HG02798 (cell line): ENCODE results near the gene NTRK3.
"Not testable (repeated sequence)": the region's sequence is repeated elsewhere in the genome, so short reads cannot be mapped to it uniquely, and the experiment has no call there.

Experiments
- ATAC-seq: cut with Tn5 transposase; IDR thresholded peaks from one replicate; pipeline ENCODE4 v1.9.1; 2021; ENCODE audit warnings: mild to moderate bottlenecking; ENCODE audit not compliant: unreplicated experiment, poor library complexity

Gene NTRK3

GRCh38 chr15:87858651-87859050, 397.9 kb downstream of the NTRK3 start:
- no peak for ATAC-seq

- ATAC-seq = no peak
Observed at GRCh38 chr15:87851497-87851896, 405.0 kb downstream of the NTRK3 start.

GRCh38 chr15:87850916-87851315, 405.6 kb downstream of the NTRK3 start:
- ATAC-seq = no peak

- no peak for ATAC-seq
Observed at GRCh38 chr15:87849181-87849580, 407.4 kb downstream of the NTRK3 start.

DNA sequence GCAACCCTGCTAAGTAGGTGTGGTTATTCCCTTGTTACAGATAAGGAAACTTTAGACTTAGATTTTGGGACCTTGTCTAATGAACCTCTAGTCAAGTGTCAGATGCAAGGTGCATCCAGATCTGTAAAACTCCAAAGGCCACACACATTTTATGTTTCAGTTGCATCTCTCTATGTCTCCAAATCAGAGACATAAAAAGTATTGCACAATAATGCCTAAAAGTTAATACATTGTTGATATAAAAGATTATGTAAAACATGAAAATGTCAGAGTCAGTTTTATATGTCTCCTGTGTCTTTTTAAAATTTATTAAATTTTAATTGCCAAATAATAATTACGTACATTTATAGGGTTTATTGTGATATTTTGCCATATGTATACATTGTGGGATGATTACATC, 408.5 kb downstream of the NTRK3 start:
- no peak for ATAC-seq

DNA sequence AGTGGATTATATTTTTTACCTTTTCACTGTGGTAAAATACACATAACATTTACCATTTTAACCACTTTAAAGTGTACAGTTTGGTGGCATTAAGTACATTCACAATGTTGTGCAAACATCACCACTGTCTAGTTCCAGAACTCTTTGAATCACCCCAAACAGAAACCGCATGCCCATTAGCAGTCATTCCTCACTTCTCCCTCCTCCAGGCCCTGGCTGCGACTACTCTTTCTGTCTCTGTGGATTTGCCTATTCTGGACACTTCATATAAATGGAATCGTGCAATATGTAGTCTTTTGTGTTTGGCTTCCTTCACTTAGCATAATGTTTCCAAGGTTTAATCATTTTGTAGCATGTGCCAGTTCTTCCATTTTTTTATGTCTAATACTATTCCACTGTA, 409.8 kb downstream of the NTRK3 start:
- ATAC-seq = no peak

GRCh38 chr15:87843312-87843711, 413.2 kb downstream of the NTRK3 start:
- no peak for ATAC-seq

DNA sequence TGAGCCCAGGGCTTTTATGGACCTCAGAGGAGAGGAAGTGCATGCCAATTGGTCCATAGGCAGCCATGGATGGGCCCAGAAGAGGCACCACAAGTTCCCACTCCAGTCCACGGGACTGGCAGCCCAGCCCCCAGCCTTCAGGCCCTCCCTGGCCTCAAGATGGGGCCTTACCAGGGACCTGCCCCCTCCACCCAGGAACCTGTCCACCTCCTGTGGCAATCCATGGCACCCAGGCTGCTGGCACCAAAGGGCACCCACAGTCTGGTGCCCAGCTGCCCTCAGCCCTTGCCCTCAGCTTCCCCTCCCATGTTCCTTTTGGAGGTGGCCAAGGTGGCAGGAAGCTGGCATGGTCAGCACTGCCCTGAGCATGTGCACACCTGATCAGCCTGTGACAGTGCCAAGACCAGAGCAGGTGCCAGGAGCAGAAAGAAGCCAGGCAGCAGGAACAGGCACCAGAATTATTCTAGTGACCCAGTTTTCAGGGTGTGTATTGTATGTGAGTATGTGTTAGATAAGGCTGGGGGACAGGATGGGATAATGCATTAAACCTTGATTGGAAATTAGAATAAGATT, 415.0 kb downstream of the NTRK3 start:
- no peak for ATAC-seq

DNA sequence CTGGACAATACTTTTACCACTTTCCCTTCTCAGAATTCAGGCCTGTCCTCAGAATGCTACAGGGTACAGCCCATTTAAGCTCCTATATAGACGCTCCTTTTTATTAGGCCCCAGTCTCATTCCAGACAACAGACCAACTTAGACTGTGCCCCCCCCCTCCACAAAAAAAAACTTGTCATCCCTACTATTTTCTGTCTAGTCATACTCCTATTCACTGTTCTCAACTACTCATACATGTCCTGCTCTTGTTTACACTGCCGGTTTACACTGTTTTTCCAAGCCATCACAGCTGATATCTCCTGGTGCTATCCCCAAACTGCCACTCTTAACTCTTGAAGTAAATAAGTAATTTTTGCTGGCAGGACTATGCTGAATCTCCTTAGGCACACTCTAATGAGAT, 420.7 kb downstream of the NTRK3 start:
- not testable (repeated sequence) for ATAC-seq

- ATAC-seq = not testable (repeated sequence)
Observed at GRCh38 chr15:87833333-87833732, 423.2 kb downstream of the NTRK3 start.

DNA sequence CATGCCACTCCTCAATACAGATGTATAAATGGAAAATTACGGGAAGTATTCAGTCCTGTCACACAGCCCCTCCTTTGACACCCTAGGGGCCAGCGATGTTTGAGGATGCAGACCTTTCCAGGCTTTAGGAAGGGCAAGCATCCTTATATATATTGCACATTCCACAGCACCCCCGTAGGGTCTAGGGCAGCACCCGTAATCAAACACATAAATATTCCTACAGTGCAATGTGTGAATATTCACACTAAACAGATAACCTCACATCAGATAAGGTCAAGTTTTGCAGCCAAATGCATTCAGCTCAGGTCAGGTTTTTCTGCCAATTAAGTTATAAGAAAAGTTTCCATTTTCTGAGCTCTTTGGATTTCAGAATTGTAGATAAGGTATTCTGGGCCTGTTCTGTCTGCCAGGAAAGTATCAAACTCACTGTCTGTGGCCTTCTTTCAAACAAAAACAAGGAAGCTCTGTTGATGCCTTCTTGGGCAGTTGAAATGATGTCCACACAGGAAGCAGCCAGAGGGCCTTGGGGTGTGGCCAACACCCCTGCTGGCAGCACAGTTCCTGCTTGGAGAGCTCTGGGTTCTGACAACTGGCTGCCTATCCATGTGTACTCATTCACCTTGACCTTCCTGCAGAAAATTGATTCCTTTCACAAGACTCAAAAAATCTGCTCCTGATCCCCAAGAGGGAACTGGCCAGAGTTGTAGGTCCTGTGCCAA, 427.0 kb downstream of the NTRK3 start:
- no peak for ATAC-seq

- ATAC-seq = no peak
Observed at GRCh38 chr15:87828608-87829007, 427.9 kb downstream of the NTRK3 start.

DNA sequence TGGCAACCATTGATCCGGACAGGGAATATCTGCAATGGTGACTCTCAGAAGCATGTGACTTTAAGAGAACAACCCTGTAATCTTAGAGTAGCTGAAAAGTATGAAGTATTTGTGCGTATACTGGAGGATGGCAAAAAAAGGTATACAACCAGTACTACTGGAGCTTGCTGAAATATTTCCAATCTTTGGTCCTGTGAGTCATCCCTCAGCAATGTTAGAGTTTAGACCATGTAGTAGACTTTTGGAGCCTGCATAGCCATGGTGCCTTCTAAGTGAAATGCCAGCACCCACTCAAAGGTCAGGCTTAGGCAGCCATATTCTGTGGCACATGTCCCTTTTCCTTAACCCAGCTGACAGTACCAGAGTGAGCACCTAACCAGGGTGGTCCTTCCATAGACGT, 429.4 kb downstream of the NTRK3 start:
- ATAC-seq = no peak

DNA sequence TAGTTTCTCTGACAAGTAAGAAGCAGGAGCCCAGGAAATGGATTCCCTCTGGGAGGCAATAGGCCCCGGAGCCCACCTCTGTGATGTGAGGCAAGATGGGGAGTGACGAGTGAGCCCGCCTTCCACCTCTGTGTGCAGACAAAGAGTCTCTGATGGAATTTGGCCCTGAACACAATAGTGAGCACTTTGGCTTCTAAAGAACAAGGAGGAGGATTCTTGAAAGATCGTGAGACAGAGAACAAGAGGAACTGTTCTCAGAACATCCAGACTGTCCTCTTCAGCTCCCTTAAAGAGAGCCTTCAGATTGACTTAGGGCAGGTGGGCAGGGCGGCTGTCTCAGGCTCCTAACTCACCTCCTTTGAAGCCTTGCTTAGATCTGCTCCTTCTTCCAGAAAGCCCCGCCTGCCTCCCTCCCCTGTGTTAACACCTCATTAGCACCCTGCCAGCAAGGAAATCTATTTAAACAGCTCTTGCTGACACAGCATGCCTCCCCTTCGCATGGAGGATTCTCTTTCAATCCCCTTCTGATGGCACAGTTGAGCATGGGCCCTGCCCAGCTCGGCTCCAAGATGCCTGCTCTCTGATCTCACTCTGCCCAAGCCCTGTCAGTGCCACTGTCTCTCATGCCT, 430.3 kb downstream of the NTRK3 start:
- ATAC-seq = no peak

- no peak for ATAC-seq
Observed at GRCh38 chr15:87818756-87819155, 437.8 kb downstream of the NTRK3 start.

DNA sequence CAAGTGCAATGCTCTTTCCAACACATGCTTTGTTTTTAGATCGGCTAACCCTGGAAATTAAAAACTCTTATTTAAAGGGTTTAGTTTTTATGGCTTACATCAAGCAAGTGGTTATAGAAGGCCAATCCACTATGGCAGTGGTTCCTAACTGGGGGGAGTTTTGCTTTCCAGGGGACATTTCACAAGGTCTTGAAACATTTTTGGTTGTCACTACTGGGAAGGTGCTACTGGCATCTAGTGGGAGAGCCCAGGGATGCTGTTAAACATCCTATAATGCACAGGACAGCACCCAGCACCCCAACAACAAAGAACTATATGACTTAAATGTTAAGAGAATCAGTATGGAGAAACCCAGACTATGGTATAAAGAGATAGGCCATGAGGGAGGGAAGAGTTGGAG, 439.0 kb downstream of the NTRK3 start:
- ATAC-seq = no peak

DNA sequence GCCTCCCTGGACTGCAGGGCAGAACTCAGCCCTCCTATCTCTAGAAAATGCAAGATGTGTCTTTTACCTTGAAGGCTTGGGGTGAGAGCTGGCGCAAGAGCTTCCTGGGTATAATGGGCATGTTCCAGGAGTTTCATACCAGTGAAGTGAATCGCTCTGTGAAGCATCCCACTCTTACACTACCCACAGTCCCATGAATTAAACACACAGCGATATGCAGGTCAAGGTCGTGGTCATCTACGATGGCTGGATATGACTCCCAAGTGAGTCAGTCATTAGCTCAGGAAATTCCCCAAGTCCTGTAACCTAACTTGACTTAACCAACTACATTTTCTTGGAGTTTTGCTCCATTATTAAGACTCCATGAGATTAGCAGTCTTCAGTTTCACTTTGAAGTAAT, 439.7 kb downstream of the NTRK3 start:
- no peak for ATAC-seq

GRCh38 chr15:87816016-87816415, 440.5 kb downstream of the NTRK3 start:
- ATAC-seq = no peak
